Activated CD4-positive, alpha-beta T cell treated with anti-CD3 and anti-CD28 coated beads, Interleukin-10, Interleukin-2, amounts not matched to agents 100 ng/mL and 50 ng/mL, durations not matched to agents 16 hours and 8 hours (primary cell): ENCODE measurements around the gene TRIM22.

Experiments used
- DNase-seq: peaks from one replicate; pipeline ENCODE4 v3.0.0-alpha.2; 2020

Gene TRIM22

DNA sequence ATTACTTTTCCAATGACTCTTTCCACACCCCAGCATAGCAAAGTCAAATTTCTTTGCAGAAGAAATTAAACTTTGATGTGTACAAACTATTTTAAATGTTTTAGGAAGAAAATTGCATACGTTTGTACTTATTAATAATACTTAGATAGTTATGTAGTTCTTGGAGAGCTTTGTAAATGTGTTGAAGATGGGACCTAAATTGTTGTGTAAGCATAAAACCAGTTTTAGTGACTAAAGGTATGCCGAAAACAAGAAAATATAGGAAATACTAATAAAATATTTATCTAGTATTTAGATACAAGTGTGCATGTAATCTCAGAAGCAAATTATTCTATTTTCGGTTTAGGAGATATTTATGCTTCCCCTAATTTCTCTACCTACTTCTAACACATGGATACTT is 60.2 kb downstream of the TRIM22 start:
- no peak for DNase-seq

DNA sequence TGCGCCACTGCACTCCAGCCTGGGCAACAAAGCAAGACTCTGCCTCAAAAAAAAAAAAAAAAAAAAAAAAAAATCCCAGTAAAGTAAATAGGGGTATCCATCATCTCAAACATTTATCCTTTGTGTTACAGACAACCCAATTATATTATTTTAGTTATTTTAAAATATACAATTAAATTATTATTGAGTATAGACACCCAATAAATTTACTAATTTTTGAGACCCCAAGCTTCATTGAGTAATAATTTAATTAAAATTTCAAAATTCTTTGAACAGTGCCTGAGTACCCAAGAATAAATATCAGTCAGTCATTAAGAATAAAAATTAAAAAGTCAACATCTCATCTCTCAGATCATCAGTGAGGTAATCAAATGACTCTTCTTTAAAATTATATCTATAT is 64.4 kb downstream of the TRIM22 start, which contains the start of gene OR52N4:
Gene OR52N4 (plus strand): TSS at position 301 of the 400 bp plus-strand sequence. CDS start 498 bp downstream, outside the sequence.
- DNase-seq = no peak
